ENCODE data around the gene SAC3D1. TPM values are rescaled to one million over a fixed set of nuclear protein-coding genes. Genes with fewer than 3 reads are reported as not detected.

Gene SAC3D1
- total RNA-seq, 1 experiment from 2014 or later, result 25.1 TPM

GRCh38 chr11:65059959-65060824 is 19.2 kb downstream of the SAC3D1 start:
- no peak for DNase-seq (ENCODE audit: low read depth)

DNA sequence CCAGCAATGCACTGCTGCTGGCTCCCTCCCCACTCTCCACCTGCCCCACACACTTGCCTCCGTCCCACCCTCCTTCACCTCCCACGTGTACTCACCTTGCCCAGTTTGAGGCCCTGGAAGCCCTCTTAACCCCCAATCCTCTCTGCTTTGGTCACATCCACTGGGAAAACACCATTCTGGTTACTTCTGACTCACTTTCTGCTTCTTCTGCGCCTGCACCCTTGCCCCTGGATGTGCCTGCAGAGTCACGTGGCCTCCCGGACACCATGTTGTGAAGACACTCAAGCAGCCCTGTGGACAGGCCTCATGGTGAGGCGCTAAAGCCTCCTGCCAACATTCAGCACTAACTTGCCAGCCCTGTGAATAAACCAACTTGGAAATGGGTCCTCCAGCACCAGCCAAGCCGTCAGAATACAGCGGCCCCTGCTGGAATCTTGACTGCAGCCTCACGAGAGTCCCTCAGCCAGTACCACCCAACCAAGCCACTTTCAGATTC is 20.0 kb downstream of the SAC3D1 start:
- DNase-seq (ENCODE audit: low read depth), result peak; percentile 32

DNA sequence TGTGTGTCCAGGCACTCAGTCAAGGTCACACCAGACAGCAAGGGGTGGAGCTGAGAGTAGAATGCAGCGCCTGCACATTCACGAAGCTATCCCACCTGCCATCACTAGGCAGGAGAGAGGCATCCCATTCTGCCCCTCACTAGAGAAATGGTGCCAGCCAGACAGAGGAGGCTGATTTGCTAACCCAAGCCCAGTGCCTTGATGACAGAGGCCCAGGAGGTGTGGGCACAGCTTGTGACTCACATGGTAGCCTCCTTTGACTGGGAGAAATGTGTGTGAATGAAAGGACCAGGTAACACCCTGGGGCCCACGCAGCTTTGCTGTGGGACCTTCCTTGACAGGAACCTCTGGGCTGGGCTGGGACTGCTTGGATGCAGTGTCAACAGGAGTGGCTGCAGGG is 22.5 kb downstream of the SAC3D1 start:
- no peak for DNase-seq (ENCODE audit: low read depth)

DNA sequence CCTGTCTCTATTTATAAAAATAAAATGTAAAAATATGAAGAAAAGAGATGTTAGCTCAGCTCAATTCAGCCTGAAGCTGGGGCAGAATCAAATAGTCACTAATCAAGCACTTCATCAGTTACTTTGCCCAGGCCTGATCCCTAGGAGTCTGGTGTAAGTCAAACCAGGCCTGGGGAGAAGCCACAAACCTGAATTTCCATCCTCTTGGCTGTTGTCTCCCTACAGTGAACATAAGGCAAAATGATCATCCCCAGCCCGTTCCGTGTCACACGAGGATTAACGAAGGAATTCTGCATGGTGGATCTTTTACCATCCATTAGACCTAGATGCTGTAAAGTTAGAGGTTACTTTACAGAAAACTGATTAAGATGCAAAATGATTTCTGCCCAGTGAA is 23.8 kb downstream of the SAC3D1 start:
- no peak for DNase-seq (ENCODE audit: low read depth)

DNA sequence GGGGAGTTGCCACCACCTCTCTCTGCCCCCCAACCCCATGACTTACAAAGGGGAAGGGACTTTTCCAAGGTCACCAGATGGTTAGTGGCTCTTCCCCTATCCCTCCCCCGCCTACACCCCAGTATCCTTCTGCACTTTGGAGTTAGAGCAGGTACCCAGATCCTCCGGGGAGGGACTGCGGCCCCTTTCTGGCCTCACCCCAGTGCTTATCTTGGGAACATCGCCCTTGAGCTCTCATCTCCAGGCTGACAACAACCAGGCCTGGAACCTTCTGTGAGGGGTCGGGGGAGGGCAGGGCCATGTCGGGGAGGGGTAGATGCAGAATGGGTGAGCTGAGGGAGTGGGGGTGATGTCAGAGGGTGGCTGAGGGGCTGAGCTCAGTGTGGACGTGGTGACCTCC is 24.8 kb downstream of the SAC3D1 start:
- no peak for DNase-seq (ENCODE audit: low read depth)

GRCh38 chr11:65066315-65066714 is 25.3 kb downstream of the SAC3D1 start:
- no peak for DNase-seq (ENCODE audit: low read depth)

- no peak for DNase-seq (ENCODE audit: low read depth)
Observed at GRCh38 chr11:65066805-65067291, 25.8 kb downstream of the SAC3D1 start.

- DNase-seq (ENCODE audit: low read depth), result no peak
Observed at GRCh38 chr11:65067446-65067845, 26.4 kb downstream of the SAC3D1 start.

- no peak for DNase-seq (ENCODE audit: low read depth)
Observed at GRCh38 chr11:65069217-65069616, 28.2 kb downstream of the SAC3D1 start.

DNA sequence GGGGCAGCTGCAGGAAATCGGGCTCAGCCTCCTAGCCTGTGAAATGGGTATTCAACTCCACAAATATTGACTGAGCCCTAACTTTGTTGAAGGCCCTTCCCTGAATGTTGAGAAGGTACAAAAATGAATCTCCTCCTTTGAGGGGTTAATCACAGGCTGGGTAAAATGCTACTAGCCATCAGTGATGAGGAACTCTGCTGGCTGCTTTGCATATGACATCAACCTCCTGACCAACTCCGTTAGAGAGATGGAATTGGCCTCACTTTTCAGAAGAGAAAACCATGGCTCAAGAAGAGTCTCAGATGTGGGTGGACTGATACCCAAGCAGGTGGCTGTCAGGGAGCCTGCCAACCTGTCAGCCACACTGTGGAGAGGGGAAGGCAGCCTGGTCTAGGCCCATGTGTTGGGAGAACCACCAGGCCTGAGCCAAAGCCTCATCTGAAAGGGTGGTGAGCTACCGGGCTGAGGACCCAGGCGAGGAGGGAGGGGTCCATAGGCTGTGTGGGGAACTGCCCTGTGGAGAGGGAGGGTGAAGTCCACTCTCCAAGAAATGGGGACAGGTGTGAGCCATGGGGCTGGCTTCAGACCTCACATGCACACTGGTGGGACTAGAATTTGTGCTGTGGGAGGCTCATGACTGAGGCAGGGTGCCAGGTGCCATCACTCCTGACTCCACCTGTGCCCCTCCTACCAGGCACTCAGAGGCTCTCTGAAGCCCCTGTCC is 31.1 kb downstream of the SAC3D1 start:
- no peak for DNase-seq (ENCODE audit: low read depth)

DNA sequence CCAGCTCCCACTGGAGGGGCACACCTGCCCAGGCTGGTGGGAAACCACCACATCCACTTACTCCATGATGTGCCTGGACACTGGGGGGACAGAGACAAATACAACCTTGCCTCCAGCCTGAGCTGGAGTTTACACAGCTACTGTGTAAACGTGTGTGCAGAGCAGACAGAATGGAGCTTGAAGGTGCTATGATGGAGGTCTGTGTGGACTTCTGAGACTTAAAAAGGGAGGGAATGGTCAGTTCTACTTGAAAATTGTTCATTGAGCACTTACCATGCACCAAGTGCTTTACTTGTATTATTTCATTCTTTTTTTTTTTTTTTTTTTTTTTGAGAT is 31.6 kb downstream of the SAC3D1 start:
- DNase-seq (ENCODE audit: low read depth), result no peak

DNA sequence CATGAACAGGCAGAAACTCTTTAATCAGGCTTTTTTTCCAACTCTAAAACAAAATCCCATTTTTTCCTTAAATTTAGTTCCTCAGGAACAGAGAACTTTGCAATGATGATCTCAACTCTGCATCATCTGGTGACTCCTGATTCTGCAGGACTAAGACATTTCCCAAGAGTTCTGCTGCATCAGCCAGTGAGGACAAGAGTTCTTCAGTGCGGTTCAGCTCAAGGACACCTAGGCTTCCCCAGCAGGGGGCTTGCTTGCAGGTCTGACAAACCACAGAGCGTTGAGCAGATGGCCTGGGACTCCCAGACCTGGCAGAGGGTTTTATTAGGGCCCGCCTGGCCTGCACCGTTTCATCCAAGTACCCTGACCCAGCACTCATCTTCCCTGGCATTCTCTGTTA is 36.4 kb downstream of the SAC3D1 start:
- no peak for DNase-seq (ENCODE audit: low read depth)

DNA sequence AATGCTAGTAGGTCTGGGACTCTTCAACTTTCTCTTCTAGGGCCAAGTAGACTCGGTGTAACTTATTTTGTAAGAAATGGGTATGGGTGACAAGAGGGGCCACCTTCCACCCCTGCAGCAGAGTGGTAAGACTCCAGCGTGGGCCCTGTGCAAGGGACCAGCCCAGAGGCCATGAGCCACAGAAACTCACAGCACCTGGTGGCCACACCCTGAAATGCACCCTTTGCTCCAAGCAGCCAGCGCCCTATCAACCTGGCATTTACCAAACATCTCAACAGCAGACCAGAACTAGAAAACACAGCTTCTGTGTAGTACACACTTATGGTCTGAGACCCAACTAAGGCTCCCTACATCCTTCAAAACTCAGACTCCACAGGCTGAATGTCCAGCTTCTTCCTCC is 37.1 kb downstream of the SAC3D1 start:
- DNase-seq (ENCODE audit: low read depth), result peak; percentile 49

GRCh38 chr11:65078786-65079342 is 37.9 kb downstream of the SAC3D1 start:
- DNase-seq (ENCODE audit: low read depth), result no peak

DNA sequence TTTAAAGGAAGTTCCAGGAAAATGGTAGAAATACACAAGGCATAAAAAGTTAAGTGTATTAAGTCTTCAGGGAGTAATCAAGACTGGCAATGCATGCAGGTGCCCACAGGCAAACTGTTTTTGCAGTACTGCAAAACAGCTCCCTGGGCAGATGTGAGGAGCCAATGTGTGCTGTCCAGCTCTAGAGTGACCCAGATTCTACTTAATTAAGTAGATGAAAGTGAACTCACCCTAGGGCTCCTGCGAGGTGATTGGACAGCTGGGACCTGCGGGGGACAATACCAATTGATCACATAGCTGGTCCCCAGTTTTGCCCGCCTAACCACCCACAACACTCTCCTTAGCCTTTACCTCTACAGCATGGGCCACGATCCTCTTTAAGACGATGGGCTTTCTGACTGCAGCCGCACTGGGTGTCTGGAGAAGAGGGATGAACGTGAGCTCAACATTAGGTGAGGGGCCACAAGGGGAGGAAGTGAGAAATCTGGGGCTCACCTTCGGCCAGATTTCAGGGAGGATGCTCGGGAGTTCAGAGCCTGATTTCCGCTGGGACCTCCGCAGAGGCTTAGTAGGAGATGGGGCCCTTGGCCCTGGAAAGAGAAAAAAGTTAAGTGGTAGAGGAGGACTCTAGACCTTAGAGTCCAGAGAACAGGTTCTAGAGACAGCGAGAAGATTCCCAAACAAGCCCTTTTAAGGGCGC is 42.3 kb downstream of the SAC3D1 start:
- DNase-seq (ENCODE audit: low read depth), result no peak

DNA sequence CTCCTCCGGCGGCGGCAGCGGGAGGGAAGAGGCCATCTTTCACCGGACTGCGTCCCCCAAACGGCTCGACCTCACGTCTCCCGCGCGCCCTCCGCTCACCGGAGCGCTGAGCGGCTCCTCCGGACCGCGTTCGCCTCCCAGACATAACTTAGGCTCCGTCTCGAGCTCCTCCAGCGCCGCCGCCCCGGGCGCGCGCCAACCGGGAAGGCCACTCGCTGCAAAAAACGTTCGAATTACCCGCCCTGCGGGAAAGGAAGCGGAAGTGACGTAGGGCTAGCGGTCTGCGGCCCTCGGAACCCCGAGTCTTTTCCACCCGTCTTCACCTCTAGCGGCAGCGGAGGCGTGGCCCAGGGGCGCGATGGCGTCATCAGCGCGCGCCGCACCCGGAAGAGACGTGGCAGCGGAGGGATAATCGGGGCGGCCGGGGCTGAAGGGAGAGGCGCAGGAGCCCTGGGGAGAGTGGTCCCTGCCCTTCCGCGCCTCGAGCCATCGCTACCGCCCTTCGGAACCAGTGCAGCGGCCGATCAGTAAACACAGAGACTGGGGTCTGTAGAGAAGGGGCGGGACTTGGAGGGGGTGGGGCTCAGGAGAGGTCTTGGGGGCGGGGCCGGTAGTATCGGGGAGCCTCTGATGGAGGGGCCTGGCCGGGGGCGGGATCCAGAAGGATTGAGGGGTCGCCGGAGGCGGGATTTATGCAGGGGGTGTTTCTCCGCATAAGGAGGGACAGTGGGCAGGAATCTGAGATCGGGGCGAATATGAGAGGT is 43.0 kb downstream of the SAC3D1 start, which contains the start of the genes CDCA5 and ZFPL1:
CDCA5 (minus strand) TSS at position 207 of the 764 bp plus-strand sequence; CDS start at position 145, 62 bp downstream.
ZFPL1 (plus strand) TSS at position 389 of the 764 bp plus-strand sequence. CDS start 477 bp downstream, outside the sequence.
- DNase-seq (ENCODE audit: low read depth), result peak; percentile 92

- no peak for DNase-seq (ENCODE audit: low read depth)
Observed at GRCh38 chr11:65084598-65085375, 43.8 kb downstream of the SAC3D1 start.

GRCh38 chr11:65085446-65085845 is 44.4 kb downstream of the SAC3D1 start:
- DNase-seq (ENCODE audit: low read depth), result no peak

DNA sequence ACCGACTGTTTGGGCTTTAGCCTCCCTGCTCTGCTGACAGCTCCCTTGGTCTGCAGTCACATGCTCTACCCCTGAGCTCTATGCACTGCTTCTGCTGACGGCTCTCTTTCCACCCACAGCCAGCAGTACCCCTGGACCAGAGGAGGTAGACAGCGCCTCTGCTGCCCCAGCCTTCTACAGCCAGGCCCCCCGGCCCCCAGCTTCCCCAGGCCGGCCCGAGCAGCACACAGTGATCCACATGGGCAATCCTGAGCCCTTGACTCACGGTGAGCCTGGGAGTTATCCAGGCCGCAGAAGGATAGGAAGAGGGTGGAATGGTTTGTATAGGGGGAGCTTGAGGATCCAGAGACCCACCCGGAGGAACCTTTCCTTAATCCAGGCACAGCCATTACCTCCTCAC is 45.8 kb downstream of the SAC3D1 start:
- no peak for DNase-seq (ENCODE audit: low read depth)

DNA sequence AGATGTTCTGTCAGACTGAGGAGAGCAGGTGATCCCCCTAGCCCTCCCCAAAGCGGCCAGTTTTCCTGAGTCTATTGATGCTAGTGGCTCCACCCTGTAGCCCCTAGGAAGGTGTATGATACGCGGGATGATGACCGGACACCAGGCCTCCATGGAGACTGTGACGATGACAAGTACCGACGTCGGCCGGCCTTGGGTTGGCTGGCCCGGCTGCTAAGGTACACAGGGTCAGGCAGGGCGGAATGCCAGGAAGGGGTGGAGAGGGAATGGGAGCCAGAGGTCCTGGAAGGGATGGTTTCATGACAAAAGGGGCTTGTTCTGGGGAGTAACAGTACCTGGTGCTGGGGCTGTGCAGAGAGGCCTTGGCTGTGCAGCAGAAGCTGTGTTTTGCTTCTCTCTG is 46.2 kb downstream of the SAC3D1 start:
- no peak for DNase-seq (ENCODE audit: low read depth)
